Keratinocyte (primary cell): ENCODE measurements around the gene TPBG. TPM values are rescaled to one million over a fixed set of nuclear protein-coding genes. Genes with fewer than 3 reads are reported as not detected.

ENCODE experiments used
- DNase-seq: peaks from one replicate; pipeline ENCODE4 v3.0.0-alpha.2; 2011; ENCODE audit warnings: low read depth, missing footprints, low spot score
- FAIRE-seq: peaks from 2 replicates; lab custom pipeline; 2011; peaks lifted over from hg19 to GRCh38; lab: Jason Lieb, UNC
- H2AFZ ChIP-seq: 2 replicates; pipeline ENCODE4 v1.6.0; 2012; ENCODE audit warnings: low read length, control low read depth, inconsistent platforms; ENCODE audit not compliant: control insufficient read depth
- H3K27ac ChIP-seq: 2 replicates; pipeline ENCODE4 v1.5.1; 2011; ENCODE audit warnings: low read length; ENCODE audit not compliant: control insufficient read depth, insufficient read depth
- H3K27me3 ChIP-seq: 3 replicates; pipeline ENCODE4 v1.6.0; 2011; ENCODE audit warnings: low read length; ENCODE audit not compliant: control insufficient read depth, insufficient read depth; ENCODE audit errors: extremely low read depth
- H3K36me3 ChIP-seq, 2 experiments: 2 replicates in 1 of 2; 3 replicates in 1 of 2; pipeline ENCODE4 v1.5.1; 2011; ENCODE audit warnings: low read length in 2 of 2, mild to moderate bottlenecking in 1 of 2; ENCODE audit not compliant: control insufficient read depth in 2 of 2, insufficient read depth in 2 of 2; ENCODE audit errors: extremely low read depth in 1 of 2
- H3K4me1 ChIP-seq: 3 replicates; pipeline ENCODE4 v1.5.1; 2011; ENCODE audit warnings: low read length; ENCODE audit not compliant: control insufficient read depth, insufficient read depth; ENCODE audit errors: extremely low read depth
- H3K4me2 ChIP-seq: 3 replicates; pipeline ENCODE4 v1.6.0; 2011; ENCODE audit warnings: low read depth, low read length; ENCODE audit not compliant: control insufficient read depth, insufficient read depth; ENCODE audit errors: extremely low read depth
- H3K4me3 ChIP-seq, 3 experiments: fragments of 200-600 bp in 1 of 3; sonication (generic) in 1 of 3; 2 replicates in 2 of 3; 3 replicates in 1 of 3; pipeline ENCODE4 v1.5.1; 2011 to 2016; ENCODE audit warnings: low read length in 3 of 3, mild to moderate bottlenecking in 3 of 3, control low read depth in 2 of 3, inconsistent platforms in 1 of 3, low read depth in 1 of 3, mixed read lengths in 1 of 3, mixed run types in 1 of 3, moderate library complexity in 1 of 3; ENCODE audit not compliant: control insufficient read depth in 2 of 3, insufficient read depth in 2 of 3; ENCODE audit errors: extremely low read depth in 1 of 3
- H3K79me2 ChIP-seq: 2 replicates; pipeline ENCODE4 v1.6.0; 2012; ENCODE audit warnings: low read length; ENCODE audit not compliant: control insufficient read depth, insufficient read depth
- H3K9ac ChIP-seq: 3 replicates; pipeline ENCODE4 v1.6.0; 2011; ENCODE audit warnings: low read length; ENCODE audit not compliant: control insufficient read depth, insufficient read depth; ENCODE audit errors: extremely low read depth
- H3K9me1 ChIP-seq: 3 replicates; pipeline ENCODE4 v1.6.0; 2011; ENCODE audit warnings: low read length; ENCODE audit not compliant: control insufficient read depth, insufficient read depth; ENCODE audit errors: extremely low read depth
- H3K9me3 ChIP-seq: 2 replicates; pipeline ENCODE4 v1.5.1; 2012; ENCODE audit warnings: low read depth, low read length; ENCODE audit not compliant: control insufficient read depth
- H4K20me1 ChIP-seq: 3 replicates; pipeline ENCODE4 v1.6.0; 2011; ENCODE audit warnings: low read length; ENCODE audit not compliant: control insufficient read depth, insufficient read depth; ENCODE audit errors: extremely low read depth
- CTCF ChIP-seq, 3 experiments: IDR thresholded peaks in 1 of 3; conservative IDR thresholded peaks in 1 of 3; optimal IDR thresholded peaks in 1 of 3; 2 replicates in 2 of 3; 3 replicates in 1 of 3; pipeline versions ENCODE3 to v1.5.1; 2011; ENCODE audit warnings: low read length in 3 of 3, mild to moderate bottlenecking in 3 of 3, moderate library complexity in 2 of 3, control low read depth in 1 of 3, inconsistent platforms in 1 of 3; ENCODE audit not compliant: insufficient read depth in 2 of 3; ENCODE audit errors: extremely low read depth in 1 of 3
- EZH2 ChIP-seq: IDR thresholded peaks from one replicate; pipeline ENCODE4 v1.6.1; 2012; ENCODE audit warnings: inconsistent platforms, mild to moderate bottlenecking, low read length, moderate library complexity
- dilution Hi-C: fragments of 300-500 bp; cut with MboI; formaldehyde crosslinking; loops from one replicate; pipeline ENCODE4 v1.7.0; 2020; ENCODE audit warnings: low sequenced_read_pairs; ENCODE audit not compliant: extremely low pct_ligation_motif_present
- polyA plus RNA-seq, 5 experiments: library from polyadenylated mRNA; depleted of rRNA in 3 of 5; stranded (reverse) in 3 of 5; stranded (forward) in 1 of 5; unstranded in 1 of 5; fragments of >200 nt; gene quantifications; 1 replicate in 1 of 5; 2 replicates in 3 of 5; 3 replicates in 1 of 5; pipeline versions ENCODE4 v1.2.1 to v1.2.3, GENCODE V29; 2011 to 2012; ENCODE audit warnings: missing spikeins in 2 of 5, low read depth in 1 of 5, low replicate concordance in 1 of 5

Gene TPBG
- polyA plus RNA-seq, 1 donor (not counting 4 experiments of a cell fraction or from before 2014, with no cell fraction given), result 81.8 TPM

- no peaks in the 10 kb centered on the region for H3K27me3 ChIP-seq
- H3K9ac ChIP-seq, result no peak overlapping the region
- dilution Hi-C loops, result no loop called here
- no peaks in the 10 kb centered on the region for H4K20me1 ChIP-seq
- no peak overlapping the region for H2AFZ ChIP-seq
- TF ChIP-seq EZH2 (no peak), CTCF (optimal IDR thresholded peaks at IDR 0.05 in 1 of 3, IDR thresholded peaks at IDR 0.05 in 1 of 3, conservative IDR thresholded peaks at IDR 0.05 in 1 of 3; ENCODE audit: extremely low read depth in 1 of 3, insufficient read depth in 2 of 3, low read length in 3 of 3) (no peak)
- no peaks in the 10 kb centered on the region for H3K9me1 ChIP-seq
- no peak for DNase-seq
- H3K27ac ChIP-seq, result no peak overlapping the region
- FAIRE-seq, result no peak
- peaks cover 2 to 6% of the 10 kb centered on the region in 2 experiments for H3K36me3 ChIP-seq
- H3K9me3 ChIP-seq, result no peaks in the 10 kb centered on the region
- H3K79me2 ChIP-seq, result peaks cover 4% of the 10 kb centered on the region
- H3K4me1 ChIP-seq, result peaks cover 4% of the 10 kb centered on the region
- H3K4me3 ChIP-seq, result no peak overlapping the region
- H3K4me2 ChIP-seq, result no peak overlapping the region
These were observed 9.0 kb downstream of the TPBG start for GRCh38 chr6:82372656-82373055.

DNA sequence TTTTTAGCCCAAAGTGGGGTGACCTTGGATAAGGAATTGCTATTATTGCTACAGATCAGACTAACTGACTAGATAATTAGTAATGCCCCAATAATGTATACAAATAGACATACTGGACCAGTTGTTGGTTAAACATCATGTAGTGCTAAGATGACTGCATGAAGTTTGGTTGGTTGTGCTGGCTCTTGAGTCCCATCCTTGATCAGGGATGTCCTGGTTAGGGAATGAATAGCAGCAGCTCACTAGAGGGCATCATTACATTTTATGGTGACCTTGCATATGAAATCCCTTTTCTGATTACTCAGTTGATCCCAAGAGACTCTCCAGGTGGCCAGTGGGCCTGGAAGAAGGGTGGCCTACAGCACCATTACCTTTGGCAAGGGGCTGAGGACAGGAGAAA is 10.9 kb downstream of the TPBG start:
- no peaks in the 10 kb centered on the region for H3K27me3 ChIP-seq

More for the DNA sequence above, 10.9 kb downstream of the TPBG start:
- Histone ChIP-seq H3K4me3 (no peak overlapping the region), H3K4me1 (peaks cover 4% of the 10 kb centered on the region), H2AFZ (no peak overlapping the region), H3K9me3 (no peaks in the 10 kb centered on the region), H3K4me2 (no peak overlapping the region), H3K27ac (no peak overlapping the region), H3K9me1 (no peaks in the 10 kb centered on the region), H3K36me3 (peaks cover 2 to 6% of the 10 kb centered on the region in 2 experiments), H3K79me2 (no peaks in the 10 kb centered on the region), H4K20me1 (no peaks in the 10 kb centered on the region), H3K9ac (no peak overlapping the region)
- DNase-seq, result no peak
- FAIRE-seq, result no peak
- no peak for TF ChIP-seq EZH2
- peak in 1 of 3 experiments; percentile 44 for TF ChIP-seq CTCF (optimal IDR thresholded peaks at IDR 0.05 in 1 of 3, IDR thresholded peaks at IDR 0.05 in 1 of 3, conservative IDR thresholded peaks at IDR 0.05 in 1 of 3; ENCODE audit: extremely low read depth in 1 of 3, insufficient read depth in 2 of 3, low read length in 3 of 3)
- dilution Hi-C loops, result no loop called here
